OCI-LY1 (cell line): ENCODE results near the gene TRAPPC14.
A peak's percentile ranks its signal among the peaks of the same experiment; 100 is the strongest.

ENCODE experiments used
- H2AFZ ChIP-seq: fragments of 200-600 bp; sonication (generic), shearing (Covaris generic); 2 replicates; pipeline ENCODE4 v1.6.0; 2014; ENCODE audit warnings: antibody characterized with exemption, mild to moderate bottlenecking, low read length
- H3F3A ChIP-seq: fragments of 200-600 bp; sonication (generic), shearing (Covaris generic); 2 replicates; pipeline ENCODE4 v1.6.0; 2014; ENCODE audit warnings: mild to moderate bottlenecking, antibody characterized with exemption, low read length, moderate library complexity; ENCODE audit not compliant: insufficient read depth
- H3K27ac ChIP-seq: fragments of 200-600 bp; sonication (generic); 2 replicates; pipeline ENCODE4 v1.5.1; 2014; ENCODE audit warnings: low read length, mixed run types, mild to moderate bottlenecking, low read depth; ENCODE audit not compliant: poor library complexity, severe bottlenecking
- H3K27me3 ChIP-seq: fragments of 200-600 bp; sonication (generic); 2 replicates; pipeline ENCODE4 v1.6.0; 2014; ENCODE audit warnings: antibody characterized with exemption, mild to moderate bottlenecking, low read length, moderate library complexity; ENCODE audit not compliant: insufficient read depth
- H3K36me3 ChIP-seq: fragments of 200-600 bp; sonication (generic); 2 replicates; pipeline ENCODE4 v1.6.1; 2014; ENCODE audit warnings: mild to moderate bottlenecking, antibody characterized with exemption, low read length, moderate library complexity, mixed read lengths; ENCODE audit not compliant: insufficient read depth
- H3K4me1 ChIP-seq: fragments of 200-600 bp; sonication (generic); 2 replicates; pipeline ENCODE4 v1.5.1; 2014; ENCODE audit warnings: mild to moderate bottlenecking, low read length, moderate library complexity; ENCODE audit not compliant: insufficient read depth, severe bottlenecking
- H3K4me2 ChIP-seq: fragments of 200-600 bp; sonication (generic), shearing (Covaris generic); 2 replicates; pipeline ENCODE4 v1.6.1; 2014; ENCODE audit warnings: low read length
- H3K4me3 ChIP-seq: fragments of 200-600 bp; sonication (generic); 2 replicates; pipeline ENCODE4 v1.5.1; 2014; ENCODE audit warnings: low read length, low read depth, mild to moderate bottlenecking, mixed read lengths; ENCODE audit not compliant: poor library complexity, severe bottlenecking
- H3K79me2 ChIP-seq: fragments of 200-600 bp; shearing (Covaris generic); 2 replicates; pipeline ENCODE4 v1.6.1; 2016; ENCODE audit warnings: mixed run types, low read length, mixed read lengths; ENCODE audit not compliant: insufficient read depth
- H3K9ac ChIP-seq: fragments of 200-600 bp; sonication (generic), shearing (Covaris generic); 2 replicates; pipeline ENCODE4 v1.6.1; 2014; ENCODE audit warnings: mild to moderate bottlenecking, low read length, mixed read lengths
- H3K9me2 ChIP-seq: fragments of 200-600 bp; sonication (generic), shearing (Covaris generic); 2 replicates; pipeline ENCODE4 v1.6.1; 2014; ENCODE audit warnings: low read depth, mild to moderate bottlenecking, low read length, mixed read lengths
- H3K9me3 ChIP-seq: fragments of 200-600 bp; shearing (Covaris generic); 2 replicates; pipeline ENCODE4 v1.6.1; 2014; ENCODE audit warnings: low read length, mixed read lengths
- H4K20me1 ChIP-seq: fragments of 200-600 bp; sonication (generic), shearing (Covaris generic); 2 replicates; pipeline ENCODE4 v1.6.0; 2016; ENCODE audit warnings: mild to moderate bottlenecking, low read length; ENCODE audit not compliant: insufficient read depth
- EZH2 ChIP-seq: fragments of 200-600 bp; sonication (generic), shearing (Covaris generic); IDR thresholded peaks from 2 replicates; pipeline ENCODE4 v1.8.0; 2017; ENCODE audit warnings: borderline replicate concordance, mixed run types, mild to moderate bottlenecking, antibody characterized with exemption, low read length, moderate library complexity, mixed read lengths
- TF ChIP-seq, protein P1 (sequence below): fragments of 200-600 bp; sonication (generic), shearing (Covaris generic); IDR thresholded peaks from 2 replicates; pipeline ENCODE4 v1.5.1; 2017; ENCODE audit warnings: mild to moderate bottlenecking, antibody characterized with exemption, low read length, moderate library complexity, mixed read lengths

The TRAPPC14 gene

DNA sequence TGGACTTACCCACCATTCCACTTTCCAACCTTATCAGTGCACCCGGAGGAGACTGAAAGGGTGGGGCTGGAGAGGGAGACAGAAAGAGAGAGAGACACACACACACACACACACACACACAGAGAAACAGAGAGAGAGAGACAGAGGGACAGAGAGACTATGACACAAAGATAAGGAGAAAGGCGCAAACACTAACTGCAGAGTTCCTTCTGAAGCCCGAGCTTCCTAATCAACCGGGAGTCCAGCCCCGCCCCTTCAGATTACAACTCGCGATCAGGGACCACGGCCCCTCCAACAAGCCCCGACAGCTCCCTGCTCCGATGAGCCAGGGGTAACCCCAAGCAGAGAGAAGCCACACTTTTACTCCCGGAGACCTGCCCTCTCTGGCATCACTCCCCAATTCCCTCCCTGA, 9.4 kb upstream of the TRAPPC14 start:
- Histone ChIP-seq H3K27me3 (peaks cover 34% of the 10 kb centered on the region), H3K4me3 (no peak overlapping the region), H3K9me3 (no peaks in the 10 kb centered on the region), H3K4me2 (peak overlapping the region; percentile 31; the same call in 1 of the 2 replicates), H2AFZ (no peak overlapping the region), H3K79me2 (no peaks in the 10 kb centered on the region), H3K9ac (no peak overlapping the region), H3K9me2 (no peaks in the 10 kb centered on the region), H3F3A (no peaks in the 10 kb centered on the region; the same call in 1 of the 2 replicates), H3K27ac (no peak overlapping the region), H4K20me1 (no peaks in the 10 kb centered on the region), H3K4me1 (peaks cover 28% of the 10 kb centered on the region), H3K36me3 (no peaks in the 10 kb centered on the region)
- no peak for TF ChIP-seq EZH2
- TF ChIP-seq, protein P1, sequence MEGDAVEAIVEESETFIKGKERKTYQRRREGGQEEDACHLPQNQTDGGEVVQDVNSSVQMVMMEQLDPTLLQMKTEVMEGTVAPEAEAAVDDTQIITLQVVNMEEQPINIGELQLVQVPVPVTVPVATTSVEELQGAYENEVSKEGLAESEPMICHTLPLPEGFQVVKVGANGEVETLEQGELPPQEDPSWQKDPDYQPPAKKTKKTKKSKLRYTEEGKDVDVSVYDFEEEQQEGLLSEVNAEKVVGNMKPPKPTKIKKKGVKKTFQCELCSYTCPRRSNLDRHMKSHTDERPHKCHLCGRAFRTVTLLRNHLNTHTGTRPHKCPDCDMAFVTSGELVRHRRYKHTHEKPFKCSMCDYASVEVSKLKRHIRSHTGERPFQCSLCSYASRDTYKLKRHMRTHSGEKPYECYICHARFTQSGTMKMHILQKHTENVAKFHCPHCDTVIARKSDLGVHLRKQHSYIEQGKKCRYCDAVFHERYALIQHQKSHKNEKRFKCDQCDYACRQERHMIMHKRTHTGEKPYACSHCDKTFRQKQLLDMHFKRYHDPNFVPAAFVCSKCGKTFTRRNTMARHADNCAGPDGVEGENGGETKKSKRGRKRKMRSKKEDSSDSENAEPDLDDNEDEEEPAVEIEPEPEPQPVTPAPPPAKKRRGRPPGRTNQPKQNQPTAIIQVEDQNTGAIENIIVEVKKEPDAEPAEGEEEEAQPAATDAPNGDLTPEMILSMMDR, result no peak

- Histone ChIP-seq H3K27me3 (peaks cover 34% of the 10 kb centered on the region), H3K27ac (no peak overlapping the region), H3K36me3 (no peaks in the 10 kb centered on the region), H3K4me2 (no peak overlapping the region), H3K9me2 (no peaks in the 10 kb centered on the region), H3K9me3 (no peaks in the 10 kb centered on the region), H2AFZ (no peak overlapping the region), H3K4me3 (no peak overlapping the region), H3K4me1 (peaks cover 28% of the 10 kb centered on the region), H3K9ac (no peak overlapping the region), H3F3A (no peaks in the 10 kb centered on the region; the same call in 1 of the 2 replicates), H4K20me1 (no peaks in the 10 kb centered on the region), H3K79me2 (no peaks in the 10 kb centered on the region)
- TF ChIP-seq, protein P1, result no peak
- no peak for TF ChIP-seq EZH2
These were observed 8.7 kb upstream of the TRAPPC14 start for GRCh38 chr7:100166970-100167911.

- Histone ChIP-seq H3F3A (no peaks in the 10 kb centered on the region), H3K4me2 (no peak overlapping the region), H3K79me2 (no peaks in the 10 kb centered on the region), H3K4me3 (no peak overlapping the region), H3K9me3 (no peaks in the 10 kb centered on the region), H3K4me1 (peaks cover 28% of the 10 kb centered on the region), H3K27me3 (peaks cover 34% of the 10 kb centered on the region), H3K9me2 (no peaks in the 10 kb centered on the region), H2AFZ (no peak overlapping the region), H3K36me3 (no peaks in the 10 kb centered on the region), H3K27ac (no peak overlapping the region), H3K9ac (no peak overlapping the region), H4K20me1 (no peaks in the 10 kb centered on the region)
- no peak for TF ChIP-seq EZH2
- TF ChIP-seq, protein P1, result no peak
These were observed 7.9 kb upstream of the TRAPPC14 start for GRCh38 chr7:100166317-100166940.
